ENCODE measurements around the gene RAI14.

RAI14 gene

GRCh38 chr5:34834794-34835089 lies 178.6 kb downstream of the RAI14 start:
- no peak overlapping the region for H3K27ac ChIP-seq
- no peak for TF ChIP-seq CTCF (conservative IDR thresholded peaks at IDR 0.05)

- no peak for TF ChIP-seq CTCF (conservative IDR thresholded peaks at IDR 0.05)
- no peak overlapping the region for H3K27ac ChIP-seq
Measured at GRCh38 chr5:34835664-34836063, 179.5 kb downstream of the RAI14 start.

- H3K27ac ChIP-seq: peak within 1 kb of the TSS; percentile 90
- no peak for TF ChIP-seq CTCF (conservative IDR thresholded peaks at IDR 0.05)
Measured at GRCh38 chr5:34838785-34839714, 182.9 kb downstream of the RAI14 start, which contains the start of gene TTC23L. Gene TTC23L (plus strand): TSS chr5:34839164. CDS start chr5:34840672, 1,508 bp downstream.

- no peak overlapping the region for H3K27ac ChIP-seq
- TF ChIP-seq CTCF (conservative IDR thresholded peaks at IDR 0.05): no peak
Measured at GRCh38 chr5:34841816-34842215, 185.7 kb downstream of the RAI14 start.

GRCh38 chr5:34842554-34842953 lies 186.4 kb downstream of the RAI14 start:
- H3K27ac ChIP-seq: peak overlapping the region; percentile 78
- TF ChIP-seq CTCF (conservative IDR thresholded peaks at IDR 0.05): no peak

- H3K27ac ChIP-seq: peak overlapping the region; percentile 78
- TF ChIP-seq CTCF (conservative IDR thresholded peaks at IDR 0.05): no peak
Measured at GRCh38 chr5:34843497-34843896, 187.4 kb downstream of the RAI14 start.

- TF ChIP-seq CTCF (conservative IDR thresholded peaks at IDR 0.05): no peak
- H3K27ac ChIP-seq: peak overlapping the region; percentile 78
Measured at GRCh38 chr5:34844106-34844505, 188.0 kb downstream of the RAI14 start.

All from VCaP (cell line).